ENCODE data around the gene RCAN2. TPM values are rescaled to one million over a fixed set of nuclear protein-coding genes. Genes with fewer than 3 reads are reported as not detected.

Gene RCAN2
- 17.0 TPM for total RNA-seq (ENCODE audit: unreplicated experiment)
- long read RNA-seq, partial matches to known transcripts = 0 of 1 reads
- long read RNA-seq, other reads (novel, unspliced or antisense) = 1 of 1 reads

DNA sequence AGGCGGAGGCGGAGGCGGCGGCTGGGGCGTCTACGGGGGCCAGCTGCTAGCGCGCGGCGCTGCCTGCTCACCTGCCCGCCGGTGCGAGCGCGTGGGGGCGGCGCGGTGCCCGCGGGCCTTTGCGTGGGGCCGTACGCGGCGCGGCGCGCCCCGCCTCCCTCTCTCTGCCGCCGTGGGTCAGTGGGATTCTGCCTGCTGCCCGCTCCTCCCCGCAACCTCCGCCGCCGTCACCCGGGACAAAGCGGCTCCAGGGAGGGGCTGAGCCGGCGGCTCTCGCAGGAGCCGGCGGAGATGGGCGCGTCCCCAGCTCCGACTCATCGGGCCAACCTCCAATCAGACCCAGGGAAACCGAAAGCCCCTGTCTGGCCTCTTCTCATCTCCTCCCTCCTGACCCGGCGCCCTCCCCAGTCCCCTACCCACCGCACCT is at the start of gene RCAN2:
Gene RCAN2 (minus strand): TSS at position 249 of the 427 bp plus-strand sequence.
- H3K4me1 Mint-ChIP-seq (ENCODE audit: unreplicated experiment) = peaks cover 8% of the 10 kb centered on the region
- peak; percentile 74 for DNase-seq (ENCODE audit: low spot score)
- H3K4me3 Mint-ChIP-seq (ENCODE audit: unreplicated experiment) = peak within 1 kb of the TSS; percentile 90
- TF ChIP-seq, protein P1, sequence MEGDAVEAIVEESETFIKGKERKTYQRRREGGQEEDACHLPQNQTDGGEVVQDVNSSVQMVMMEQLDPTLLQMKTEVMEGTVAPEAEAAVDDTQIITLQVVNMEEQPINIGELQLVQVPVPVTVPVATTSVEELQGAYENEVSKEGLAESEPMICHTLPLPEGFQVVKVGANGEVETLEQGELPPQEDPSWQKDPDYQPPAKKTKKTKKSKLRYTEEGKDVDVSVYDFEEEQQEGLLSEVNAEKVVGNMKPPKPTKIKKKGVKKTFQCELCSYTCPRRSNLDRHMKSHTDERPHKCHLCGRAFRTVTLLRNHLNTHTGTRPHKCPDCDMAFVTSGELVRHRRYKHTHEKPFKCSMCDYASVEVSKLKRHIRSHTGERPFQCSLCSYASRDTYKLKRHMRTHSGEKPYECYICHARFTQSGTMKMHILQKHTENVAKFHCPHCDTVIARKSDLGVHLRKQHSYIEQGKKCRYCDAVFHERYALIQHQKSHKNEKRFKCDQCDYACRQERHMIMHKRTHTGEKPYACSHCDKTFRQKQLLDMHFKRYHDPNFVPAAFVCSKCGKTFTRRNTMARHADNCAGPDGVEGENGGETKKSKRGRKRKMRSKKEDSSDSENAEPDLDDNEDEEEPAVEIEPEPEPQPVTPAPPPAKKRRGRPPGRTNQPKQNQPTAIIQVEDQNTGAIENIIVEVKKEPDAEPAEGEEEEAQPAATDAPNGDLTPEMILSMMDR (IDR thresholded peaks at IDR 0.05; ENCODE audit: unreplicated experiment) = no peak
- no peaks in the 10 kb centered on the region for H3K36me3 Mint-ChIP-seq (ENCODE audit: low read depth, unreplicated experiment)
- H3K9me3 Mint-ChIP-seq (ENCODE audit: unreplicated experiment) = no peaks in the 10 kb centered on the region
- H3K27me3 Mint-ChIP-seq (ENCODE audit: unreplicated experiment) = peaks cover 7% of the 10 kb centered on the region
- H3K27ac Mint-ChIP-seq (ENCODE audit: unreplicated experiment) = no peak within 1 kb of the TSS

DNA sequence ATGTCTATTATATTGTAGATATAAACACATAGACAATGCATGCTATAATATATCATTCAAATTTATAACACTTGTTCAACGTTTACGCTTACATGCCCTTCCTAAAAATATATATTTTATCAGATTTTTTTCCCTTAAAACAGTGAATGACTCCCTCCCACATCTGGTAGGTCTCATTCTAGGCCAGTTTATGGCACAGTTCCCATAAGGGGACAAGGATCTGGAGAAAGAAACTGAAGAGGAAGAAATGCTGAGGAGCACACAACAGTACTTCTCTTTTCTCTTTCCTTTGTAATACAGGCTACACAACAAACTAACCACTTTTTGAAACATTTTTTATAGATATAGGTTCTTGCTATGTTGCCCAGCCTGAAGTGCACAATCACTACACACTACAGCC is 48.6 kb upstream of the RCAN2 start:
- H3K9me3 Mint-ChIP-seq (ENCODE audit: unreplicated experiment) = no peaks in the 10 kb centered on the region
- H3K27ac Mint-ChIP-seq (ENCODE audit: unreplicated experiment) = no peak overlapping the region
- peaks cover 4% of the 10 kb centered on the region for H3K36me3 Mint-ChIP-seq (ENCODE audit: low read depth, unreplicated experiment)
- no peaks in the 10 kb centered on the region for H3K4me1 Mint-ChIP-seq (ENCODE audit: unreplicated experiment)
- no peak for DNase-seq (ENCODE audit: low spot score)
- H3K27me3 Mint-ChIP-seq (ENCODE audit: unreplicated experiment) = peaks cover 4% of the 10 kb centered on the region
- no peak overlapping the region for H3K4me3 Mint-ChIP-seq (ENCODE audit: unreplicated experiment)
- TF ChIP-seq, protein P1 (IDR thresholded peaks at IDR 0.05; ENCODE audit: unreplicated experiment) = no peak

DNA sequence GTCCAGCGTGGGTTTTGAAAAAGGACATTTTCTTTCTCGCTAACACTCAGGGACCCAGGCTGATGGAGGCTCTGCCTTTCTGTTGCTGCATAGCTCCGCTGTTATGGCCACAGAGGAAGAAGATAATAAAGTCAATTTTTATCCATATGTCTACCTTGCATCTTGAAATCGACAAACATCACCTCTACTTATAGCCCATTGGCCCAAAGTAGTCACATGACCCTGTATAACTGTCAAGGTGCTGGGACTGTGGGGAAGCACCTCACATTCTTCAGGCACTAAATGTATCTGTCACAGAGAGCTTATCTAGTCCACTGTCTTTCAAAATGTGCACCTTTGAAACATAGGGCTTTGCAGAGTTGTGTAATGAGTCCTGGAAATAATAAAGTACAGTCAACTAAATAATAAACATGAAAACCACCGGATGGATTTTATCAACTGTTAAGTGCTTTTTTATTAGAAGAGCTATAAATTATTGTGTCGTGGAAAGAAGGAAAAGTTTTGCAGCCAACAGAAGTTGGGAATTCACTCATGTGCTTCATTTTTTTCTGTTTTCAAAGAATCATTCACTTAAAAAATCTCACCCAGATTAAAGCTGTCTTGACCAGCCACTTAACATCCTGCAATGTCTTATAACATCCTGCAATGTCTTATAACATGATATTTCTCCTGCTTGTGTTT is 47.7 kb upstream of the RCAN2 start:
- H3K9me3 Mint-ChIP-seq (ENCODE audit: unreplicated experiment) = no peaks in the 10 kb centered on the region
- no peak overlapping the region for H3K4me3 Mint-ChIP-seq (ENCODE audit: unreplicated experiment)
- TF ChIP-seq, protein P1 (IDR thresholded peaks at IDR 0.05; ENCODE audit: unreplicated experiment) = no peak
- no peak overlapping the region for H3K27ac Mint-ChIP-seq (ENCODE audit: unreplicated experiment)
- DNase-seq (ENCODE audit: low spot score) = no peak
- peaks cover under 1% of the 10 kb centered on the region for H3K36me3 Mint-ChIP-seq (ENCODE audit: low read depth, unreplicated experiment)
- peaks cover 4% of the 10 kb centered on the region for H3K27me3 Mint-ChIP-seq (ENCODE audit: unreplicated experiment)
- H3K4me1 Mint-ChIP-seq (ENCODE audit: unreplicated experiment) = no peaks in the 10 kb centered on the region

DNA sequence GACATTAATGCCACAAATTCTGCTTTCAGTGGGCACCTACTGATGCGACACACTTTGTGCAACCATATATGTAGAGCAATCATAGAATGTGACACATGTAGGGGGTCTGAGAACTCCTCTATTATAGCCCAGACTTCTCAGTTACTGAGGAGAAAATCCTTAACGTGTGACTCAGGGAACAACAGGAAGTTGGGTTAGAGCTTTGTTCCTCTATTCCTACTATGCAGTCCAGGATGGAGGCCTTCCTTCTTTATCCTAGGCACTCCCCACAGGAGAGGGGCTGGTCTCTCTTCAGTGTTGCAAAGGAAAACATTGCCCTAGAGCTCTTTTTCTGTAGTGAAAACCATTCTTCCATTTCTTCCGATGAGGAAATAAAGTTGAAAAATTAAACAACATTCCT is 39.6 kb upstream of the RCAN2 start:
- Mint-ChIP-seq H3K27ac (ENCODE audit: unreplicated experiment) (peak overlapping the region; percentile 89), H3K4me3 (ENCODE audit: unreplicated experiment) (no peak overlapping the region)
- TF ChIP-seq, protein P1 (IDR thresholded peaks at IDR 0.05; ENCODE audit: unreplicated experiment) = no peak

More for the DNA sequence above, 39.6 kb upstream of the RCAN2 start:
- no peaks in the 10 kb centered on the region for H3K36me3 Mint-ChIP-seq (ENCODE audit: low read depth, unreplicated experiment)
- no peaks in the 10 kb centered on the region for H3K9me3 Mint-ChIP-seq (ENCODE audit: unreplicated experiment)
- DNase-seq (ENCODE audit: low spot score) = peak; percentile 14
- peaks cover 20% of the 10 kb centered on the region for H3K4me1 Mint-ChIP-seq (ENCODE audit: unreplicated experiment)
- H3K27me3 Mint-ChIP-seq (ENCODE audit: unreplicated experiment) = no peaks in the 10 kb centered on the region
